ENCODE measurements around the gene CCDC30.

CCDC30 gene

GRCh38 chr1:42690477-42691156 lies 227.5 kb downstream of the CCDC30 start:
- no peak for DNase-seq (ENCODE audit: low read depth in 3 of 3)

DNA sequence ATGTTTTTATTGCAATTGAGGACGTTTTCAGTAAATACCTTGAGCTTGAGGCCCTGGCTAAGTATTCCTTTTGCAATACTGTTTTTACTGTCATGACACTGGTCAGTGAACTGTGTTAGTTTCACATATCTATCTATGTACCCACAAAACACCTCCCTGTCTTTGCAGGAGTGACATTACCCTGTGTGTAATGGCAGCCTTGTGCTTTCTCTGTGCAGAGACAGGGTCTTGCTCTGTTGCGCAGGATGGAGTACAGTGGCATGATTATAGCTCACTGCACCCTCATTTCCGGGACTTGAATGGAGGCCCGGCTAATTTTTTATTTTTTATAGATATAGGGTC lies 228.0 kb downstream of the CCDC30 start:
- DNase-seq (ENCODE audit: low read depth in 3 of 3) = no peak

GRCh38 chr1:42692461-42692860 lies 229.4 kb downstream of the CCDC30 start:
- no peak for DNase-seq (ENCODE audit: low read depth in 3 of 3)

DNA sequence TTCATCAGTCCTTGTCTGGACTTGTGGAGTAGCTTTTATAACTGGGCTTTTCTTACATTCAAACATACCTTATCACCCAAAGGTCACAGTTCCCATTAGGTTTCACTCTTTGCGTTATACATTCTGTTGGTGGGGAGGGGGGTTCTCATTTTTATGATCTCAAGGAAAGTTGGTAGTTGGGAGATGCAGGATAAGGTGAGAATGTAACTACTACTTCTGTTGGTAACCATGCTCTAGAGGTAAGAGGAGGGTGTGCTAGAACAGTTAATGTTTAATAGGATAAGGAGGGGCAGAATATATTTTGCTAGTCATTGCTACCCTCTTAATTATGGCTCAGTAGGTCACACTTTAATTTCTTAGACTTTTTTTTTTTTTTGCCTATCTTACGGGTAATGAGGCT lies 229.8 kb downstream of the CCDC30 start:
- DNase-seq (ENCODE audit: low read depth in 3 of 3) = no peak

- no peak for DNase-seq (ENCODE audit: low read depth in 3 of 3)
Measured at GRCh38 chr1:42698081-42698813, 235.2 kb downstream of the CCDC30 start.

DNA sequence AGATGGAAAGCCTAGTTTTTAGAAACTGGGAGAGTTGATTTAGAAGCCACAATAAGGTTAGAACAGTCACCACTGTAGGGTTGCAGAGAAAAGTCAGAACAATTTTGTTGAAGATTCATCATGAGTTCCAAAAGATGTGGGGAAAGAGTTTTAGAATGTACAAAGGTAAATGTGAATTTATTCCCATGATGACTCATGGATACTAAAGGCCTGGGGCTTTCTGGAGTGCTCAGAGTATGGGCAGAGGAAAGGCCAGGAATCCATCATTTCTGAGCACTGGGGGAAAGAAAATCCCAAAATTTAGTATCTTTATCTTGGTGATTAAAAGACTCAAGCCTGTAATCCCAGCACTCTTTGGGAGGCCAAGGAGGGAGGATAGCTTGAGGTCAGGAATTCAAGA lies 236.9 kb downstream of the CCDC30 start:
- no peak for DNase-seq (ENCODE audit: low read depth in 3 of 3)

DNA sequence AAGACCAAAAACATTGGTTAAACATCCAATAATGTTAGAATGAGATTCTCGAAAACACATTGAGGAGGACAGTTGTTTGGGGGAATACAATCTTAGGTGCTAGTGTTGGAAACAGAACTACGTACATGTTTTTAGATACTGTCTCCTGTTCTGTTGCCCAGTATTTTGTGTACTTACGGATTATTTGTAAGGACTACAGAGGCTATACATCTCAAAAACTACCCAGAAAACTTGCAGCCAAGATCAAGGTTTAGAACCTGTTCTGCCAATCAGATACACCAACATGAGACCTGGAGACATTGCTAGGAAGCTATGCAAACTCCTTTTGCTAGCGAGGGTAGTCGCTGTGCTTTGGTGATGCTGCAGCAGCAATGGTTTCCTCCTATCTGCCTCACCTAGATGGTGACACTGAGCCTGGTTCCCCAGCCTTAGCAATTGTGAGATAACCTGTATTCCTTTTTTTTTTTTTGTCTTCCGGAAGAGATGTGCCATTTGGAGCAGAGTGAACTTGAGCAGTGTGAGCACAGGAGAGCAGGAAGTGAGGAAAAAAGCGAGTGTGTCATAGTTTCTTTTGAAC lies 240.9 kb downstream of the CCDC30 start:
- DNase-seq (ENCODE audit: low read depth in 3 of 3) = no peak
